HepG2 (cell line): ENCODE data around the gene PNRC1.

Experiments
- JUN ChIP-seq: sonication (generic); formaldehyde crosslinking; IDR thresholded peaks from 2 replicates; pipeline ENCODE4 v1.4.0; 2020; ENCODE audit warnings: mild to moderate bottlenecking, missing genetic modification reagents
- NFYB ChIP-seq: sonication (generic); formaldehyde crosslinking; IDR thresholded peaks from 2 replicates; pipeline ENCODE4 v1.4.0; 2020; ENCODE audit warnings: missing genetic modification reagents
- POLR2AphosphoS5 ChIP-seq: IDR thresholded peaks from 2 replicates; pipeline ENCODE4 v1.6.1; 2012; ENCODE audit warnings: low read depth, low read length
- TAF1 ChIP-seq: sonication (generic); formaldehyde crosslinking; IDR thresholded peaks from 2 replicates; pipeline ENCODE4 v1.4.0; 2020; ENCODE audit warnings: missing genetic modification reagents
- XBP1 ChIP-seq: sonication (generic); formaldehyde crosslinking; IDR thresholded peaks from 2 replicates; pipeline ENCODE4 v1.5.0; 2020; ENCODE audit warnings: missing genetic modification reagents
- ZNF605 ChIP-seq: sonication (generic); formaldehyde crosslinking; IDR thresholded peaks from 2 replicates; pipeline ENCODE4 v1.8.0; 2022; ENCODE audit warnings: mild to moderate bottlenecking, missing genetic modification reagents
- TF ChIP-seq, protein P1 (sequence below): sonication (generic); formaldehyde crosslinking; IDR thresholded peaks from 2 replicates; pipeline ENCODE4 v1.5.0; 2020; ENCODE audit warnings: mild to moderate bottlenecking, missing genetic modification reagents, moderate library complexity
- TF ChIP-seq, protein P2 (sequence below): sonication (generic); formaldehyde crosslinking; IDR thresholded peaks from 2 replicates; pipeline ENCODE4 v1.4.0; 2020; ENCODE audit warnings: missing genetic modification reagents, mild to moderate bottlenecking, borderline replicate concordance

DNA sequence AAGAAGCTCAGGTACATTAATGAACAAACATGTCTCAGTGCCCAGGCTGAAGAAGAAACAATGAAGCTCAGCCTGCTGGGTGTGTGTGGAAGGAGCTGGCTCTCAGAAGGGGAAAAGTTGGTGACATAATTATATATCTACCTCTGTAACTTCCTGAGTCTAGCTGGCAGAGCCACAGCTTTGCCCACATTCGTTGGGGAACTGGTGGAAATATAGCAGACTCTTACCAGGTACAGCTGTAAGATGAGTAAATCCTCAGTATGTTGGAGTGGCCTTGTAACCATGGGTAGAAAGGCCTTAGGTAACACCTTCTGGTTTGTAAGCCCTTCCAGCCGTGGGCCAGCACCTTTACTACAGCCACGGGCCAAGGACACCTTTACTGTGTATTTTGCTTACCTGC lies 29.9 kb upstream of the PNRC1 start:
- TF ChIP-seq ZNF605 (no peak), JUN (CRISPR knock-in tag) (no peak), XBP1 (no peak), NFYB (CRISPR knock-in tag) (no peak), POLR2AphosphoS5 (no peak), TAF1 (CRISPR knock-in tag) (no peak)
- TF ChIP-seq, protein P1, sequence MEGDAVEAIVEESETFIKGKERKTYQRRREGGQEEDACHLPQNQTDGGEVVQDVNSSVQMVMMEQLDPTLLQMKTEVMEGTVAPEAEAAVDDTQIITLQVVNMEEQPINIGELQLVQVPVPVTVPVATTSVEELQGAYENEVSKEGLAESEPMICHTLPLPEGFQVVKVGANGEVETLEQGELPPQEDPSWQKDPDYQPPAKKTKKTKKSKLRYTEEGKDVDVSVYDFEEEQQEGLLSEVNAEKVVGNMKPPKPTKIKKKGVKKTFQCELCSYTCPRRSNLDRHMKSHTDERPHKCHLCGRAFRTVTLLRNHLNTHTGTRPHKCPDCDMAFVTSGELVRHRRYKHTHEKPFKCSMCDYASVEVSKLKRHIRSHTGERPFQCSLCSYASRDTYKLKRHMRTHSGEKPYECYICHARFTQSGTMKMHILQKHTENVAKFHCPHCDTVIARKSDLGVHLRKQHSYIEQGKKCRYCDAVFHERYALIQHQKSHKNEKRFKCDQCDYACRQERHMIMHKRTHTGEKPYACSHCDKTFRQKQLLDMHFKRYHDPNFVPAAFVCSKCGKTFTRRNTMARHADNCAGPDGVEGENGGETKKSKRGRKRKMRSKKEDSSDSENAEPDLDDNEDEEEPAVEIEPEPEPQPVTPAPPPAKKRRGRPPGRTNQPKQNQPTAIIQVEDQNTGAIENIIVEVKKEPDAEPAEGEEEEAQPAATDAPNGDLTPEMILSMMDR (CRISPR knock-in tag), result no peak
- TF ChIP-seq, protein P2, sequence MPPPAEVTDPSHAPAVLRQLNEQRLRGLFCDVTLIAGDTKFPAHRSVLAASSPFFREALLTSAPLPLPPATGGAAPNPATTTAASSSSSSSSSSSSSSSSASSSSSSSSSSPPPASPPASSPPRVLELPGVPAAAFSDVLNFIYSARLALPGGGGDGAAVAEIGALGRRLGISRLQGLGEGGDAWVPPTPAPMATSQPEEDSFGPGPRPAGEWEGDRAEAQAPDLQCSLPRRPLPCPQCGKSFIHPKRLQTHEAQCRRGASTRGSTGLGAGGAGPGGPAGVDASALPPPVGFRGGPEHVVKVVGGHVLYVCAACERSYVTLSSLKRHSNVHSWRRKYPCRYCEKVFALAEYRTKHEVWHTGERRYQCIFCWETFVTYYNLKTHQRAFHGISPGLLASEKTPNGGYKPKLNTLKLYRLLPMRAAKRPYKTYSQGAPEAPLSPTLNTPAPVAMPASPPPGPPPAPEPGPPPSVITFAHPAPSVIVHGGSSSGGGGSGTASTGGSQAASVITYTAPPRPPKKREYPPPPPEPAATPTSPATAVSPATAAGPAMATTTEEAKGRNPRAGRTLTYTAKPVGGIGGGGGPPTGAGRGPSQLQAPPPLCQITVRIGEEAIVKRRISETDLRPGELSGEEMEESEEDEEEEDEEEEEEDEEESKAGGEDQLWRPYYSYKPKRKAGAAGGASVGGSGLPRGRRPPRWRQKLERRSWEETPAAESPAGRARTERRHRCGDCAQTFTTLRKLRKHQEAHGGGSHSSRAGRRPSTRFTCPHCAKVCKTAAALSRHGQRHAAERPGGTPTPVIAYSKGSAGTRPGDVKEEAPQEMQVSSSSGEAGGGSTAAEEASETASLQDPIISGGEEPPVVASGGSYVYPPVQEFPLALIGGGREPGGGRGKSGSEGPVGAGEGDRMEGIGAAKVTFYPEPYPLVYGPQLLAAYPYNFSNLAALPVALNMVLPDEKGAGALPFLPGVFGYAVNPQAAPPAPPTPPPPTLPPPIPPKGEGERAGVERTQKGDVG (CRISPR knock-in tag), result no peak
